Trophoblast cell (in vitro differentiated cells and primary cell): Measurements from ENCODE around the gene DCX.

ENCODE experiments used
- DNase-seq, 2 donors: peaks; one replicate each; pipeline ENCODE4 v3.0.0-alpha.2; 2016
- H2AFZ ChIP-seq: 2 replicates; pipeline ENCODE4 v1.6.1; 2013; ENCODE audit warnings: low read length, moderate library complexity, mild to moderate bottlenecking; ENCODE audit not compliant: insufficient read depth, poor library complexity
- H2AK5ac ChIP-seq: 2 replicates; pipeline ENCODE4 v1.6.1; 2013; ENCODE audit warnings: mild to moderate bottlenecking, low read length
- H2BK120ac ChIP-seq: 2 replicates; pipeline ENCODE4 v1.6.1; 2013; ENCODE audit warnings: low read length, mild to moderate bottlenecking, moderate library complexity; ENCODE audit not compliant: insufficient read depth, poor library complexity
- H2BK12ac ChIP-seq: 2 replicates; pipeline ENCODE4 v1.6.1; 2013; ENCODE audit warnings: mild to moderate bottlenecking, low read length, moderate library complexity
- H2BK5ac ChIP-seq: 2 replicates; pipeline ENCODE4 v1.6.1; 2013; ENCODE audit warnings: low read length, low read depth, moderate library complexity, mild to moderate bottlenecking; ENCODE audit not compliant: poor library complexity
- H3K14ac ChIP-seq: 2 replicates; pipeline ENCODE4 v1.6.1; 2013; ENCODE audit warnings: mild to moderate bottlenecking, low read length
- H3K18ac ChIP-seq: 2 replicates; pipeline ENCODE4 v1.6.1; 2013; ENCODE audit warnings: mild to moderate bottlenecking, low read length
- H3K23ac ChIP-seq: 2 replicates; pipeline ENCODE4 v1.6.1; 2013; ENCODE audit warnings: low read length
- H3K27ac ChIP-seq: 2 replicates; pipeline ENCODE4 v1.5.1; 2013; ENCODE audit warnings: low read depth, mild to moderate bottlenecking, inconsistent platforms, low read length, moderate library complexity
- H3K27me3 ChIP-seq: 2 replicates; pipeline ENCODE4 v1.6.1; 2013; ENCODE audit warnings: inconsistent platforms, mild to moderate bottlenecking, low read length, moderate library complexity; ENCODE audit not compliant: insufficient read depth
- H3K36me3 ChIP-seq, 2 experiments: 1 replicate in 1 of 2; 2 replicates in 1 of 2; pipeline ENCODE4 v1.6.1; 2013; ENCODE audit warnings: low read length in 2 of 2, mild to moderate bottlenecking in 2 of 2, moderate library complexity in 1 of 2; ENCODE audit not compliant: insufficient read depth in 2 of 2, control insufficient read depth in 1 of 2
- H3K4ac ChIP-seq: 2 replicates; pipeline ENCODE4 v1.6.1; 2013; ENCODE audit warnings: low read depth, mild to moderate bottlenecking, low read length, moderate library complexity
- H3K4me1 ChIP-seq, 2 experiments: 1 replicate in 1 of 2; 2 replicates in 1 of 2; pipeline ENCODE4 v1.6.1; 2013; ENCODE audit warnings: low read length in 2 of 2, mild to moderate bottlenecking in 2 of 2, moderate library complexity in 1 of 2; ENCODE audit not compliant: insufficient read depth in 2 of 2, control insufficient read depth in 1 of 2
- H3K4me2 ChIP-seq: 2 replicates; pipeline ENCODE4 v1.6.1; 2013; ENCODE audit warnings: inconsistent platforms, mild to moderate bottlenecking, low read length, moderate library complexity
- H3K4me3 ChIP-seq: 2 replicates; pipeline ENCODE4 v1.5.1; 2013; ENCODE audit warnings: mild to moderate bottlenecking, low read depth, low read length, inconsistent platforms
- H3K79me1 ChIP-seq: one replicate; pipeline ENCODE4 v1.6.1; 2013; ENCODE audit warnings: low read length
- H3K79me2 ChIP-seq: 2 replicates; pipeline ENCODE4 v1.6.1; 2013; ENCODE audit warnings: low read length, mild to moderate bottlenecking; ENCODE audit not compliant: control insufficient read depth, insufficient read depth, poor library complexity
- H3K9ac ChIP-seq: 2 replicates; pipeline ENCODE4 v1.6.1; 2013; ENCODE audit warnings: mild to moderate bottlenecking, low read length
- H3K9me3 ChIP-seq: 2 replicates; pipeline ENCODE4 v1.6.1; 2013; ENCODE audit warnings: low read depth, mild to moderate bottlenecking, control low read depth, inconsistent platforms, low read length; ENCODE audit not compliant: insufficient read depth
- H4K12ac ChIP-seq: 2 replicates; pipeline ENCODE4 v1.6.1; 2013; ENCODE audit warnings: low read depth, mild to moderate bottlenecking, low read length, moderate library complexity
- H4K8ac ChIP-seq: 2 replicates; pipeline ENCODE4 v1.6.1; 2013; ENCODE audit warnings: low read depth, mild to moderate bottlenecking, low read length, moderate library complexity
- H4K91ac ChIP-seq: one replicate; pipeline ENCODE4 v1.6.1; 2013; ENCODE audit warnings: low read depth, mild to moderate bottlenecking, low read length, moderate library complexity
- WGBS: extraction: QIAGEN DNeasy Blood & Tissue Kit; methylation state at CpG from one replicate; pipeline ENCODE4 v1.1.7; 2013; ENCODE audit warnings: missing lambda C conversion rate; ENCODE audit not compliant: insufficient read length, insufficient coverage; ENCODE audit errors: extremely low coverage; 5-methylcytosine and 5-hydroxymethylcytosine counted together

DCX gene

GRCh38 chrX:111288841-111289240 is 123.2 kb downstream of the DCX start:
- Histone ChIP-seq H3K23ac (no peak overlapping the region), H2AFZ (no peak overlapping the region), H3K27me3 (no peaks in the 10 kb centered on the region), H3K18ac (no peak overlapping the region), H3K4me1 (no peaks in the 10 kb centered on the region), H3K9ac (no peak overlapping the region), H3K79me2 (no peaks in the 10 kb centered on the region), H2BK5ac (no peak overlapping the region), H3K4me3 (no peak overlapping the region), H3K4ac (no peak overlapping the region), H3K36me3 (no peaks in the 10 kb centered on the region), H4K12ac (no peak overlapping the region), H3K79me1 (no peaks in the 10 kb centered on the region), H4K8ac (no peak overlapping the region), H4K91ac (no peak overlapping the region), H2BK120ac (no peak overlapping the region), H3K14ac (no peak overlapping the region), H2BK12ac (no peak overlapping the region), H3K9me3 (no peaks in the 10 kb centered on the region), H3K4me2 (no peak overlapping the region), H3K27ac (no peak overlapping the region), H2AK5ac (no peak overlapping the region)
- WGBS = no CpG with 5 or more reads among the region's 3 CpGs
- no peak for DNase-seq

- Histone ChIP-seq H3K4me2 (no peak overlapping the region), H3K27me3 (no peaks in the 10 kb centered on the region), H2AFZ (no peak overlapping the region), H4K12ac (no peak overlapping the region), H3K79me2 (no peaks in the 10 kb centered on the region), H3K18ac (no peak overlapping the region), H3K4me3 (no peak overlapping the region), H3K36me3 (no peaks in the 10 kb centered on the region), H3K14ac (no peak overlapping the region), H3K9ac (no peak overlapping the region), H3K23ac (no peak overlapping the region), H2BK5ac (no peak overlapping the region), H3K4ac (no peak overlapping the region), H3K4me1 (no peaks in the 10 kb centered on the region), H4K8ac (no peak overlapping the region), H3K9me3 (no peaks in the 10 kb centered on the region), H2BK12ac (no peak overlapping the region), H2AK5ac (no peak overlapping the region), H2BK120ac (no peak overlapping the region), H4K91ac (no peak overlapping the region), H3K27ac (no peak overlapping the region), H3K79me1 (no peaks in the 10 kb centered on the region)
- DNase-seq = no peak
- WGBS = no CpG with 5 or more reads among the region's 8 CpGs
Measured at GRCh38 chrX:111284631-111285293, 127.2 kb downstream of the DCX start.

- H2AFZ ChIP-seq = no peak overlapping the region
Measured at GRCh38 chrX:111283446-111283845, 128.5 kb downstream of the DCX start.

GRCh38 chrX:111282991-111283390 is 129.0 kb downstream of the DCX start:
- Histone ChIP-seq H4K12ac (no peak overlapping the region), H3K4me1 (no peaks in the 10 kb centered on the region), H4K91ac (no peak overlapping the region), H4K8ac (no peak overlapping the region), H2AK5ac (no peak overlapping the region), H3K4me3 (no peak overlapping the region), H3K14ac (no peak overlapping the region), H2BK5ac (no peak overlapping the region), H3K79me1 (no peaks in the 10 kb centered on the region), H3K18ac (no peak overlapping the region), H3K36me3 (no peaks in the 10 kb centered on the region), H3K79me2 (no peaks in the 10 kb centered on the region), H2BK120ac (no peak overlapping the region), H2BK12ac (no peak overlapping the region), H2AFZ (no peak overlapping the region), H3K4me2 (no peak overlapping the region), H3K27ac (no peak overlapping the region), H3K23ac (no peak overlapping the region), H3K27me3 (no peaks in the 10 kb centered on the region), H3K4ac (no peak overlapping the region), H3K9me3 (no peaks in the 10 kb centered on the region), H3K9ac (no peak overlapping the region)
- DNase-seq = no peak
- no CpG with 5 or more reads among the region's 1 CpG for WGBS

More at GRCh38 chrX:111283446-111283845, 128.5 kb downstream of the DCX start:
- Histone ChIP-seq H3K4me1 (no peaks in the 10 kb centered on the region), H3K9me3 (no peaks in the 10 kb centered on the region), H3K4ac (no peak overlapping the region), H2BK120ac (no peak overlapping the region), H3K36me3 (no peaks in the 10 kb centered on the region), H2BK12ac (no peak overlapping the region), H3K79me2 (no peaks in the 10 kb centered on the region), H3K27ac (no peak overlapping the region), H3K9ac (no peak overlapping the region), H3K79me1 (no peaks in the 10 kb centered on the region), H2BK5ac (no peak overlapping the region), H3K4me2 (no peak overlapping the region), H4K12ac (no peak overlapping the region), H2AK5ac (no peak overlapping the region), H3K14ac (no peak overlapping the region), H3K18ac (no peak overlapping the region), H4K91ac (no peak overlapping the region), H3K27me3 (no peaks in the 10 kb centered on the region), H3K23ac (no peak overlapping the region), H3K4me3 (no peak overlapping the region), H4K8ac (no peak overlapping the region)
- no CpG with 5 or more reads among the region's 2 CpGs for WGBS
- no peak for DNase-seq
